ENCODE results near the gene ATP6V1C2. TPM values are rescaled to one million over a fixed set of nuclear protein-coding genes. Genes with fewer than 3 reads are reported as not detected.

Gene ATP6V1C2
- total RNA-seq, 2 experiments from 2014 or later, result not detected

DNA sequence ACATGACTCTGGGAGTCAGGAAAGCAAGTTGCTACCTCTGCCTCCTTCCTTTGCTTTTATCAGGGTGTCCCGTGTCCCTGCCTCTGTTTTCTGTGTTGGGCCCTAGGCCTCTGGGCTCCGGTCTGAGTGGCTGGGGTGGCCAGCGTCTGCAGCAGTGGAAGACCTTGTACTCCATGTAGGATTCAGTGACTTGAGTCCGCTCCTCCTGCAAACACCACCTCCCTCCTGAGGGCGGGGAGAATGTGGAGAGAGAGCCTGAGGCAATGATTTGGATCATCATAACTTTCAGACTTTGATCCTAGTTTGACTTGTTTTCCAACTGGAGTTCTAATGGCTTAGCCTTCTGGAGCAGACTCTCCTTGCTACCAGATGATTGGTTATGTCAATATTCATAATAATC lies 30.8 kb downstream of the ATP6V1C2 start:
- H3K4me1 Mint-ChIP-seq (ENCODE audit: low read depth), result no peaks in the 10 kb centered on the region
- CTCF ChIA-PET, result no interaction called here
- Histone ChIP-seq H3K4me3 (ENCODE audit: low read length) (no peak overlapping the region), H3K27me3 (ENCODE audit: control insufficient read depth in 1 of 2, insufficient read depth in 2 of 2, low read length in 2 of 2) (no peaks in the 10 kb centered on the region), H3K27ac (ENCODE audit: low read depth in 1 of 2, low read length in 2 of 2) (no peak overlapping the region), H3K36me3 (ENCODE audit: insufficient read depth, low read length) (no peaks in the 10 kb centered on the region), H3K4me1 (ENCODE audit: insufficient read depth, low read length) (no peaks in the 10 kb centered on the region), H3K9me3 (ENCODE audit: control insufficient read depth in 1 of 2, insufficient read depth in 1 of 2, low read length in 2 of 2) (no peaks in the 10 kb centered on the region)
- intact Hi-C loops (cut with DNase I, micrococcal nuclease), result no loop called here
- ATAC-seq (ENCODE audit: poor library complexity) (no peak), DNase-seq (no peak)
- no peak overlapping the region for H3K27ac Mint-ChIP-seq
- H3K4me3 Mint-ChIP-seq, result no peak overlapping the region
- no peaks in the 10 kb centered on the region for H3K9me3 Mint-ChIP-seq
- H3K27me3 Mint-ChIP-seq, result peaks cover 4% of the 10 kb centered on the region
- no peaks in the 10 kb centered on the region for H3K36me3 Mint-ChIP-seq (ENCODE audit: low read depth)
- POLR2A ChIA-PET, result no interaction called here
- TF ChIP-seq, protein P1, sequence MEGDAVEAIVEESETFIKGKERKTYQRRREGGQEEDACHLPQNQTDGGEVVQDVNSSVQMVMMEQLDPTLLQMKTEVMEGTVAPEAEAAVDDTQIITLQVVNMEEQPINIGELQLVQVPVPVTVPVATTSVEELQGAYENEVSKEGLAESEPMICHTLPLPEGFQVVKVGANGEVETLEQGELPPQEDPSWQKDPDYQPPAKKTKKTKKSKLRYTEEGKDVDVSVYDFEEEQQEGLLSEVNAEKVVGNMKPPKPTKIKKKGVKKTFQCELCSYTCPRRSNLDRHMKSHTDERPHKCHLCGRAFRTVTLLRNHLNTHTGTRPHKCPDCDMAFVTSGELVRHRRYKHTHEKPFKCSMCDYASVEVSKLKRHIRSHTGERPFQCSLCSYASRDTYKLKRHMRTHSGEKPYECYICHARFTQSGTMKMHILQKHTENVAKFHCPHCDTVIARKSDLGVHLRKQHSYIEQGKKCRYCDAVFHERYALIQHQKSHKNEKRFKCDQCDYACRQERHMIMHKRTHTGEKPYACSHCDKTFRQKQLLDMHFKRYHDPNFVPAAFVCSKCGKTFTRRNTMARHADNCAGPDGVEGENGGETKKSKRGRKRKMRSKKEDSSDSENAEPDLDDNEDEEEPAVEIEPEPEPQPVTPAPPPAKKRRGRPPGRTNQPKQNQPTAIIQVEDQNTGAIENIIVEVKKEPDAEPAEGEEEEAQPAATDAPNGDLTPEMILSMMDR (IDR thresholded peaks at IDR 0.05), result no peak

DNA sequence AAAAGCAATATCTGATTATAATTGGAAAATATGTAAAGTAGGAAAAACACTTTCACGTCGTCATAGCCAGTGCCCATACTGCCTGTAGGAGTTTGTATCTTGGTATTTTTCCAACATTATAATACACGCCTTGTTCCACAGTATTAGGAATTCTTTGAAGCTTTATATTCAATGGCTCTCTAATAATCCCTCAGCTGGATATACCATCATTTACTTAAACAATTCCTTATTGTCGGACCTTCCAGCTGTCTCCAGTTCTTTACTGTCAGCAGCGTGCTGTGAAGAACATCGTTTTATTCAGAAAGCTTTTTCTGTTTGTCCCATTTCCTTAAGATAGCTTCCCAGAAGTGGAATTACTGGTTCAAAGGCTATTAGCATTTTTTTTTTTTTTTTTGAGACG lies 31.7 kb downstream of the ATP6V1C2 start:
- H3K27ac Mint-ChIP-seq, result no peak overlapping the region
- no peaks in the 10 kb centered on the region for H3K4me1 ChIP-seq (ENCODE audit: insufficient read depth, low read length)
- CTCF ChIA-PET, result no interaction called here
- H3K36me3 ChIP-seq (ENCODE audit: insufficient read depth, low read length), result no peaks in the 10 kb centered on the region
- H3K27me3 ChIP-seq (ENCODE audit: control insufficient read depth in 1 of 2, insufficient read depth in 2 of 2, low read length in 2 of 2), result no peaks in the 10 kb centered on the region
- H3K9me3 Mint-ChIP-seq, result no peaks in the 10 kb centered on the region
- POLR2A ChIA-PET, result no interaction called here
- intact Hi-C loops (cut with DNase I, micrococcal nuclease), result no loop called here
- H3K27ac ChIP-seq (ENCODE audit: low read depth in 1 of 2, low read length in 2 of 2), result no peak overlapping the region
- DNase-seq (no peak), ATAC-seq (ENCODE audit: poor library complexity) (no peak)
- TF ChIP-seq, protein P1 (IDR thresholded peaks at IDR 0.05), result no peak
- no peak overlapping the region for H3K4me3 Mint-ChIP-seq
- H3K4me3 ChIP-seq (ENCODE audit: low read length), result no peak overlapping the region
- no peaks in the 10 kb centered on the region for H3K36me3 Mint-ChIP-seq (ENCODE audit: low read depth)
- H3K4me1 Mint-ChIP-seq (ENCODE audit: low read depth), result no peaks in the 10 kb centered on the region
- peaks cover 4% of the 10 kb centered on the region for H3K27me3 Mint-ChIP-seq
- no peaks in the 10 kb centered on the region for H3K9me3 ChIP-seq (ENCODE audit: control insufficient read depth in 1 of 2, insufficient read depth in 1 of 2, low read length in 2 of 2)

DNA sequence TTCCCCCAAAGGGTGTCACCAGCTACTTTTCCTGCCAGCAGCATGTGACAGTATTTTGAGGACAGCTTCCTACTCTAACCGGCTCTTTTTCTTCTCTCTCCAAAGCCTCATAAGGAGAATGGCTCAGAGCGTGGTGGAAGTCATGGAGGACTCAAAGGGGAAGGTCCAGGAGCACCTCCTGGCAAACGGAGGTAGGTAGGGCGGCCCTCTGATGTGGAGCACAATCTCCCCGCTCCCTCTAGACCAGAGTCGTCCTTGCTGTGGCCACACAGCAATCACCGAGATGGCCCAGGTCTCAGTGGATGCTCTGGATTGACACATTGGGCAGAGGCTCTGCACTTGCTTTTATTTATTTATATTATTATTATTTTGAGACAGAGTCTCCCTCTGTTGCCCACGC lies 32.4 kb downstream of the ATP6V1C2 start:
- H3K36me3 ChIP-seq (ENCODE audit: insufficient read depth, low read length), result no peaks in the 10 kb centered on the region
- Mint-ChIP-seq H3K4me1 (ENCODE audit: low read depth) (no peaks in the 10 kb centered on the region), H3K4me3 (no peak overlapping the region), H3K9me3 (no peaks in the 10 kb centered on the region), H3K27me3 (peaks cover 4% of the 10 kb centered on the region), H3K27ac (no peak overlapping the region), H3K36me3 (ENCODE audit: low read depth) (no peaks in the 10 kb centered on the region)
- no peaks in the 10 kb centered on the region for H3K9me3 ChIP-seq (ENCODE audit: control insufficient read depth in 1 of 2, insufficient read depth in 1 of 2, low read length in 2 of 2)
- H3K4me1 ChIP-seq (ENCODE audit: insufficient read depth, low read length), result no peaks in the 10 kb centered on the region
- no peak overlapping the region for H3K4me3 ChIP-seq (ENCODE audit: low read length)
- H3K27me3 ChIP-seq (ENCODE audit: control insufficient read depth in 1 of 2, insufficient read depth in 2 of 2, low read length in 2 of 2), result no peaks in the 10 kb centered on the region
- DNase-seq, result no peak
- H3K27ac ChIP-seq (ENCODE audit: low read depth in 1 of 2, low read length in 2 of 2), result no peak overlapping the region
- POLR2A ChIA-PET, result no interaction called here
- TF ChIP-seq, protein P1 (IDR thresholded peaks at IDR 0.05), result no peak
- intact Hi-C loops (cut with DNase I, micrococcal nuclease), result no loop called here
- no peak for ATAC-seq (ENCODE audit: poor library complexity)
- CTCF ChIA-PET, result no interaction called here
